ENCODE results near the gene C1orf87.

C1orf87 gene

GRCh38 chr1:60055336-60055735 lies 18.2 kb downstream of the C1orf87 start:
- DNase-seq = no peak

- no peak for DNase-seq
Observed at GRCh38 chr1:60054374-60054773, 19.2 kb downstream of the C1orf87 start.

GRCh38 chr1:60052601-60053000 lies 21.0 kb downstream of the C1orf87 start:
- peak; percentile 95 for DNase-seq

- DNase-seq = no peak
Observed at GRCh38 chr1:60051191-60051590, 22.4 kb downstream of the C1orf87 start.

- no peak for DNase-seq
Observed at GRCh38 chr1:60049188-60049587, 24.4 kb downstream of the C1orf87 start.

- no peak for DNase-seq
Observed at GRCh38 chr1:60044881-60045280, 28.7 kb downstream of the C1orf87 start.

- no peak for DNase-seq
Observed at GRCh38 chr1:60041783-60042182, 31.8 kb downstream of the C1orf87 start.

- DNase-seq = no peak
Observed at GRCh38 chr1:60037669-60038068, 35.9 kb downstream of the C1orf87 start.

GRCh38 chr1:60036856-60037460 lies 36.6 kb downstream of the C1orf87 start:
- DNase-seq = no peak

- DNase-seq = no peak
Observed at GRCh38 chr1:60035921-60036320, 37.6 kb downstream of the C1orf87 start.

GRCh38 chr1:60034999-60035398 lies 38.6 kb downstream of the C1orf87 start:
- no peak for DNase-seq

GRCh38 chr1:60033066-60033465 lies 40.5 kb downstream of the C1orf87 start:
- no peak for DNase-seq

GRCh38 chr1:60031146-60031545 lies 42.4 kb downstream of the C1orf87 start:
- peak; percentile 9 for DNase-seq

- DNase-seq = no peak
Observed at GRCh38 chr1:60025552-60025951, 48.0 kb downstream of the C1orf87 start.

- DNase-seq = peak; percentile 27
Observed at GRCh38 chr1:60017508-60018205, 55.9 kb downstream of the C1orf87 start.

GRCh38 chr1:60010690-60011089 lies 62.9 kb downstream of the C1orf87 start:
- DNase-seq = no peak

- no peak for DNase-seq
Observed at GRCh38 chr1:60008500-60008899, 65.1 kb downstream of the C1orf87 start.

GRCh38 chr1:60000625-60001024 lies 72.9 kb downstream of the C1orf87 start:
- DNase-seq = no peak

GRCh38 chr1:59999746-60000145 lies 73.8 kb downstream of the C1orf87 start:
- DNase-seq = no peak

- no peak for DNase-seq
Observed at GRCh38 chr1:59999006-59999405, 74.6 kb downstream of the C1orf87 start.

- DNase-seq = no peak
Observed at GRCh38 chr1:59997479-59998115, 76.0 kb downstream of the C1orf87 start.

GRCh38 chr1:59994302-59995198 lies 79.0 kb downstream of the C1orf87 start:
- DNase-seq = no peak
